ENCODE data around the gene MAP3K6. TPM values are rescaled to one million over a fixed set of nuclear protein-coding genes. Genes with fewer than 3 reads are reported as not detected.
A peak's percentile ranks its signal among the peaks of the same experiment; 100 is the strongest.

The MAP3K6 gene, protein sequence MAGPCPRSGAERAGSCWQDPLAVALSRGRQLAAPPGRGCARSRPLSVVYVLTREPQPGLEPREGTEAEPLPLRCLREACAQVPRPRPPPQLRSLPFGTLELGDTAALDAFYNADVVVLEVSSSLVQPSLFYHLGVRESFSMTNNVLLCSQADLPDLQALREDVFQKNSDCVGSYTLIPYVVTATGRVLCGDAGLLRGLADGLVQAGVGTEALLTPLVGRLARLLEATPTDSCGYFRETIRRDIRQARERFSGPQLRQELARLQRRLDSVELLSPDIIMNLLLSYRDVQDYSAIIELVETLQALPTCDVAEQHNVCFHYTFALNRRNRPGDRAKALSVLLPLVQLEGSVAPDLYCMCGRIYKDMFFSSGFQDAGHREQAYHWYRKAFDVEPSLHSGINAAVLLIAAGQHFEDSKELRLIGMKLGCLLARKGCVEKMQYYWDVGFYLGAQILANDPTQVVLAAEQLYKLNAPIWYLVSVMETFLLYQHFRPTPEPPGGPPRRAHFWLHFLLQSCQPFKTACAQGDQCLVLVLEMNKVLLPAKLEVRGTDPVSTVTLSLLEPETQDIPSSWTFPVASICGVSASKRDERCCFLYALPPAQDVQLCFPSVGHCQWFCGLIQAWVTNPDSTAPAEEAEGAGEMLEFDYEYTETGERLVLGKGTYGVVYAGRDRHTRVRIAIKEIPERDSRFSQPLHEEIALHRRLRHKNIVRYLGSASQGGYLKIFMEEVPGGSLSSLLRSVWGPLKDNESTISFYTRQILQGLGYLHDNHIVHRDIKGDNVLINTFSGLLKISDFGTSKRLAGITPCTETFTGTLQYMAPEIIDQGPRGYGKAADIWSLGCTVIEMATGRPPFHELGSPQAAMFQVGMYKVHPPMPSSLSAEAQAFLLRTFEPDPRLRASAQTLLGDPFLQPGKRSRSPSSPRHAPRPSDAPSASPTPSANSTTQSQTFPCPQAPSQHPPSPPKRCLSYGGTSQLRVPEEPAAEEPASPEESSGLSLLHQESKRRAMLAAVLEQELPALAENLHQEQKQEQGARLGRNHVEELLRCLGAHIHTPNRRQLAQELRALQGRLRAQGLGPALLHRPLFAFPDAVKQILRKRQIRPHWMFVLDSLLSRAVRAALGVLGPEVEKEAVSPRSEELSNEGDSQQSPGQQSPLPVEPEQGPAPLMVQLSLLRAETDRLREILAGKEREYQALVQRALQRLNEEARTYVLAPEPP (N-terminal part only)
- total RNA-seq (2012; rRNA removed) (4.8 and 5.3 TPM in 2 replicates), polyA plus RNA-seq (2012; rRNA removed) (15.9 and 17.3 TPM in 2 replicates), Bru-seq, nascent RNA (percentile 46 among the genes with signal in this experiment), BruChase-seq, experiment 1, labeled RNA remaining after a 6-hour chase (percentile 53 among the genes with signal in this experiment), BruChase-seq, experiment 2, labeled RNA remaining after a 2-hour chase (percentile 56 among the genes with signal in this experiment)
- polyA plus RNA-seq (2012; cell fraction: cytosol; rRNA removed) = 6.7 and 10.6 TPM in 2 replicates
- polyA plus RNA-seq (2012; cell fraction: nucleus; rRNA removed; ENCODE audit: low replicate concordance) = 53.8 and 151 TPM in 2 replicates
- long read RNA-seq, full-length matches to known transcripts = 8 of 28 reads
- long read RNA-seq, partial matches to known transcripts = 14 of 28 reads
- long read RNA-seq, other reads (novel, unspliced or antisense) = 6 of 28 reads

DNA sequence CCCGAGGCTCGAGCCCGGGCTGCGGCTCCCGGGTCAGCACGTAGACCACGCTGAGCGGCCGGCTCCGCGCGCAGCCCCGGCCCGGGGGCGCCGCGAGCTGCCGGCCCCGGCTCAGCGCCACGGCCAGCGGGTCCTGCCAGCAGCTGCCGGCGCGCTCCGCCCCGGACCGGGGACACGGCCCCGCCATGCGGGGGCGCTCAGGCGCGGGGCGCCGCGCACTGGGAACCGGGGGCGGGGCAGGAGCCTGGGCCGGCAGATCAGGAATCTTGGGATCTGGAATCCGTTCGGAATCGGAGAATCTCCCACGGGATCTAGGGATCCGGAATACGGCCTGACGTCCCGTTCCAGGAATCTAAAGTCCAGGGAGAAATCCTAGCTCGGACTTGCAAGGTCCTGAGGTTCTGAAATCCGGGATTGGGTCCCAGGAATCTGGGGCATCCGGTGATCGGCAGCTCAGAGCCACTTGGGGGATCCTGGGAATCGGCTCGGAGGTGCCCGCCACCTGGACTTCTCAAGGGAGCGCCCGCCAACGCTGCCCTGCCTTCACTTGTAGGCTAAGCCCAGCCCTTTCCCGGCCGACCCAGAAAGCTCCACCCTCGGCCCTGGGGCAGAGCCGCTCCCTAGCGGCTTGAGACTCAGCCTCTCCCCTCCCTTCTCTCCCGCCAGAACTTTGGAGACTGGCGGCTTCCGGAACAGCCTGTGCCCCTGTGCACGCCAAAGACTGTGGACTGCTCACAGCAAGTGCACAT, at the start of gene MAP3K6:
TSS of gene MAP3K6 (minus strand) at position 551 of the 749 bp plus-strand sequence. CDS start at position 187, 364 bp downstream.
- WGBS, 2 experiments (ENCODE audit: extremely low coverage in 2 of 2, insufficient read length in 1 of 2) = 0% methylated on average over 23 of the region's 67 CpGs; no CpG with 5 or more reads in 1 of the 2 experiments
- CTCF ChIA-PET = interaction anchor here (0.8 to 2.3 kb wide), 9 partner anchors 11 to 70 kb away, joined by 3 to 9 read pairs (median 5); no protein-coding TSS in a partner anchor
- Histone ChIP-seq H3K4me2 (ENCODE audit: low read depth, low read length) (peak within 1 kb of the TSS; percentile 98), H3K4me3 (ENCODE audit: insufficient read depth, low read depth, low read length) (peak within 1 kb of the TSS; percentile 77), H3K14ac (replicated peaks; ENCODE audit: low read depth, low read length) (peak within 1 kb of the TSS; percentile 91), H4K5ac (ENCODE audit: low read depth, low read length) (peak within 1 kb of the TSS; percentile 78; the same call in 1 of the 2 replicates), H2BK5ac (ENCODE audit: low read depth, low read length, poor library complexity, severe bottlenecking) (peak within 1 kb of the TSS; percentile 84), H4K91ac (ENCODE audit: insufficient read depth, low read depth, low read length) (peak within 1 kb of the TSS; percentile 79), H2BK120ac (ENCODE audit: low read depth, low read length) (peak within 1 kb of the TSS; percentile 54), H3K4ac (ENCODE audit: low read depth, low read length) (peak within 1 kb of the TSS; percentile 91), H2BK15ac (ENCODE audit: low read depth, low read length) (no peak within 1 kb of the TSS), H3K18ac (ENCODE audit: low read depth, low read length) (peak within 1 kb of the TSS; percentile 55), H3K9ac (ENCODE audit: low read depth, low read length) (peak within 1 kb of the TSS; percentile 93), H3K36me3 (ENCODE audit: control insufficient read depth, insufficient read depth, low read length) (peaks cover 22% of the 10 kb centered on the region), H2AK9ac (replicated peaks; ENCODE audit: low read depth, low read length, poor library complexity) (peak within 1 kb of the TSS; percentile 91), H3K9me3 (ENCODE audit: control insufficient read depth, insufficient read depth, low read length) (no peaks in the 10 kb centered on the region), H2AFZ (replicated peaks; ENCODE audit: low read length, poor library complexity) (peak within 1 kb of the TSS; percentile 99), H2BK20ac (ENCODE audit: low read depth, low read length) (no peak within 1 kb of the TSS), H3K27me3 (ENCODE audit: control insufficient read depth, insufficient read depth, low read length) (no peaks in the 10 kb centered on the region), H3K27ac (ENCODE audit: insufficient read depth, low read length) (peak within 1 kb of the TSS; percentile 94), H3K56ac (ENCODE audit: extremely low read depth, insufficient read depth, low read length) (peak within 1 kb of the TSS; percentile 95), H3K4me1 (ENCODE audit: control insufficient read depth, insufficient read depth, low read length) (peaks cover 11% of the 10 kb centered on the region), H3K79me1 (ENCODE audit: low read depth in 1 of 2, low read length in 2 of 2) (peaks cover 6 to 24% of the 10 kb centered on the region in 2 experiments; a peak in 3 of 4 replicates), H4K8ac (ENCODE audit: low read depth in 2 of 2, low read length in 2 of 2) (peak within 1 kb of the TSS; percentile 71 to 93), H3K23ac (ENCODE audit: low read depth, low read length) (peak within 1 kb of the TSS; percentile 86), H4K20me1 (ENCODE audit: insufficient read depth, low read length) (peaks cover 2% of the 10 kb centered on the region; the same call in 1 of the 2 replicates), H3K9me1 (ENCODE audit: insufficient read depth, low read length) (peaks cover 18% of the 10 kb centered on the region), H2AK5ac (ENCODE audit: low read depth, low read length) (peak within 1 kb of the TSS; percentile 70)
- in situ Hi-C loops (cut with MboI; ENCODE audit: low sequenced_read_pairs) = no loop called here
- ATAC-seq (ENCODE audit: low read depth) (peak; percentile 71), DNase-seq (peak; percentile 59)
- intact Hi-C loops (cut with micrococcal nuclease) = loop anchor here (2.0 kb wide), 1 partner anchor 66 kb away; no protein-coding TSS in a partner anchor
- BruUV-seq (replicated peaks) = no TSS peak
- POLR2A ChIA-PET (ENCODE audit: unreplicated experiment) = interaction anchor here (0.5 to 0.8 kb wide), 2 partner anchors 44 to 313 kb away, joined by 3 to 5 read pairs; partner anchors contain the start of gene TMEM222
- dilution Hi-C loops (cut with HindIII; ENCODE audit: low sequenced_read_pairs, unreplicated experiment) = no loop called here
- TF ChIP-seq RFX5 (IDR thresholded peaks at IDR 0.05; ENCODE audit: low read depth, low read length) (no peak), SMC3 (IDR thresholded peaks at IDR 0.05; ENCODE audit: low read depth, low read length) (no peak), NFE2L2 (IDR thresholded peaks at IDR 0.05; ENCODE audit: low read depth, low read length) (no peak), POLR2A (IDR thresholded peaks at IDR 0.05; ENCODE audit: low read depth, low read length) (no peak; the same call in 1 of the 2 replicates), CEBPB (IDR thresholded peaks at IDR 0.05; ENCODE audit: low read depth, low read length) (no peak), MXI1 (IDR thresholded peaks at IDR 0.05; ENCODE audit: borderline replicate concordance, low read depth, low read length) (peak; percentile 54; the same call in 1 of the 2 replicates), FOS (IDR thresholded peaks at IDR 0.05; ENCODE audit: low read depth, low read length) (no peak), MAZ (IDR thresholded peaks at IDR 0.05; ENCODE audit: borderline replicate concordance, low read depth, low read length) (peak; percentile 84; the same call in 1 of the 2 replicates)
- TF ChIP-seq, protein P1, sequence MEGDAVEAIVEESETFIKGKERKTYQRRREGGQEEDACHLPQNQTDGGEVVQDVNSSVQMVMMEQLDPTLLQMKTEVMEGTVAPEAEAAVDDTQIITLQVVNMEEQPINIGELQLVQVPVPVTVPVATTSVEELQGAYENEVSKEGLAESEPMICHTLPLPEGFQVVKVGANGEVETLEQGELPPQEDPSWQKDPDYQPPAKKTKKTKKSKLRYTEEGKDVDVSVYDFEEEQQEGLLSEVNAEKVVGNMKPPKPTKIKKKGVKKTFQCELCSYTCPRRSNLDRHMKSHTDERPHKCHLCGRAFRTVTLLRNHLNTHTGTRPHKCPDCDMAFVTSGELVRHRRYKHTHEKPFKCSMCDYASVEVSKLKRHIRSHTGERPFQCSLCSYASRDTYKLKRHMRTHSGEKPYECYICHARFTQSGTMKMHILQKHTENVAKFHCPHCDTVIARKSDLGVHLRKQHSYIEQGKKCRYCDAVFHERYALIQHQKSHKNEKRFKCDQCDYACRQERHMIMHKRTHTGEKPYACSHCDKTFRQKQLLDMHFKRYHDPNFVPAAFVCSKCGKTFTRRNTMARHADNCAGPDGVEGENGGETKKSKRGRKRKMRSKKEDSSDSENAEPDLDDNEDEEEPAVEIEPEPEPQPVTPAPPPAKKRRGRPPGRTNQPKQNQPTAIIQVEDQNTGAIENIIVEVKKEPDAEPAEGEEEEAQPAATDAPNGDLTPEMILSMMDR (conservative IDR thresholded peaks at IDR 0.05; ENCODE audit: low read depth, low read length) = peak; percentile 67
